H1 (cell line): Measurements from ENCODE around the gene RANBP17. TPM values are rescaled to one million over a fixed set of nuclear protein-coding genes. Genes with fewer than 3 reads are reported as not detected.
"Not testable (repeated sequence)": the region's sequence is repeated elsewhere in the genome, so short reads cannot be mapped to it uniquely, and the experiment has no call there.

Source experiments
- CTCF ChIA-PET: fragments of 300-600 bp; sonication (Branson Sonifier 250); formaldehyde crosslinking; loops from one replicate; lab custom pipeline; 2021; ENCODE audit not compliant: partially characterized antibody; lab: Charles Lee
- POLR2A ChIA-PET: fragments of 300-600 bp; sonication (Branson Sonifier 250); formaldehyde crosslinking; loops from one replicate; lab custom pipeline; 2021; ENCODE audit warnings: inconsistent platforms; ENCODE audit not compliant: partially characterized antibody; lab: Charles Lee
- DNase-seq, 2 experiments: peaks; one replicate each; pipeline versions ENCODE4 v3.0.0 to v3.0.0-alpha.2; 2010 to 2022; ENCODE audit warnings: low spot score in 2 of 2, low read depth in 1 of 2, mixed read lengths in 1 of 2
- FAIRE-seq: peaks from 2 replicates; lab custom pipeline; 2011; peaks lifted over from hg19 to GRCh38; lab: Jason Lieb, UNC
- H2AFZ ChIP-seq: 2 replicates; pipeline ENCODE4 v1.8.1; 2012; ENCODE audit warnings: low read length, inconsistent platforms
- H2AK5ac ChIP-seq: 2 replicates; pipeline ENCODE4 v1.6.1; 2013; ENCODE audit warnings: low read depth, low read length
- H2BK120ac ChIP-seq: replicated peaks from 2 replicates; pipeline ENCODE3; 2013; ENCODE audit warnings: low read depth, low read length, inconsistent platforms
- H2BK12ac ChIP-seq: 2 replicates; pipeline ENCODE4 v1.6.1; 2013; ENCODE audit warnings: low read depth, low read length
- H2BK15ac ChIP-seq: 2 replicates; pipeline ENCODE4 v1.6.1; 2013; ENCODE audit warnings: low read length
- H2BK20ac ChIP-seq: 2 replicates; pipeline ENCODE4 v1.6.1; 2013; ENCODE audit warnings: low read length
- H2BK5ac ChIP-seq: 2 replicates; pipeline ENCODE4 v1.6.1; 2013; ENCODE audit warnings: low read depth, low read length
- H3K14ac ChIP-seq: 2 replicates; pipeline ENCODE4 v1.6.1; 2013; ENCODE audit warnings: inconsistent platforms; ENCODE audit not compliant: insufficient read length
- H3K18ac ChIP-seq: 2 replicates; pipeline ENCODE4 v1.6.1; 2013; ENCODE audit warnings: low read length; ENCODE audit errors: extremely low read depth
- H3K23ac ChIP-seq: 2 replicates; pipeline ENCODE4 v1.6.1; 2013; ENCODE audit warnings: inconsistent platforms; ENCODE audit not compliant: insufficient read length
- H3K23me2 ChIP-seq: 2 replicates; pipeline ENCODE4 v1.6.1; 2013; ENCODE audit warnings: low read depth, low read length
- H3K27ac ChIP-seq: 2 replicates; pipeline ENCODE4 v1.6.1; 2011; ENCODE audit warnings: low read depth, low read length, inconsistent platforms
- H3K27me3 ChIP-seq, 4 experiments: replicated peaks in 1 of 4; 1 replicate in 1 of 4; 2 replicates in 3 of 4; pipeline versions ENCODE4 v1.6.1 to v1.8.1; 2011 to 2013; ENCODE audit warnings: low read length in 3 of 4, mild to moderate bottlenecking in 3 of 4, inconsistent platforms in 2 of 4, mixed read lengths in 2 of 4, moderate library complexity in 1 of 4; ENCODE audit not compliant: control insufficient read depth in 3 of 4, insufficient read depth in 3 of 4; ENCODE audit errors: extremely low read depth in 1 of 4
- H3K36me3 ChIP-seq, 4 experiments: 2 replicates each; pipeline versions ENCODE4 v1.6.1 to v1.8.1; 2011 to 2013; ENCODE audit warnings: mild to moderate bottlenecking in 4 of 4, low read length in 3 of 4, moderate library complexity in 2 of 4, control low read depth in 1 of 4, inconsistent platforms in 1 of 4; ENCODE audit not compliant: insufficient read depth in 4 of 4, control insufficient read depth in 2 of 4
- H3K4ac ChIP-seq: replicated peaks from 2 replicates; pipeline ENCODE3; 2013; ENCODE audit warnings: low read length, low read depth, mixed read lengths, inconsistent platforms; ENCODE audit not compliant: insufficient read length
- H3K4me1 ChIP-seq, 4 experiments: replicated peaks in 1 of 4; 1 replicate in 1 of 4; 2 replicates in 3 of 4; pipeline versions ENCODE4 v1.6.1 to v1.8.1; 2011 to 2013; ENCODE audit warnings: low read length in 3 of 4, inconsistent platforms in 2 of 4, mixed read lengths in 1 of 4; ENCODE audit not compliant: insufficient read depth in 4 of 4, control insufficient read depth in 3 of 4
- H3K4me2 ChIP-seq, 2 experiments: 2 replicates each; pipeline versions ENCODE4 v1.6.1 to v1.8.1; 2011 to 2013; ENCODE audit warnings: low read depth in 2 of 2, low read length in 2 of 2, control low read depth in 1 of 2, inconsistent platforms in 1 of 2, mild to moderate bottlenecking in 1 of 2; ENCODE audit not compliant: insufficient read depth in 1 of 2
- H3K4me3 ChIP-seq, 4 experiments: fragments of 200-600, 300-600 bp in 1 of 4; sonication (generic), shearing (Covaris generic), sonication (Bioruptor Twin) in 1 of 4; 2 replicates each; pipeline versions ENCODE4 v1.5.1 to v1.8.1; 2011 to 2016; ENCODE audit warnings: low read length in 4 of 4, low read depth in 3 of 4, control low read depth in 2 of 4, inconsistent platforms in 2 of 4, mild to moderate bottlenecking in 2 of 4, mixed read lengths in 1 of 4, moderate library complexity in 1 of 4; ENCODE audit not compliant: insufficient read depth in 2 of 4; ENCODE audit errors: extremely low read depth in 1 of 4
- H3K56ac ChIP-seq: replicated peaks from 2 replicates; pipeline ENCODE3; 2013; ENCODE audit warnings: low read depth, mild to moderate bottlenecking, mixed read lengths, low read length, inconsistent platforms; ENCODE audit not compliant: insufficient read length
- H3K79me1 ChIP-seq: 2 replicates; pipeline ENCODE4 v1.6.1; 2013; ENCODE audit warnings: low read depth, low read length, control low read depth
- H3K79me2 ChIP-seq, 2 experiments: 2 replicates each; pipeline versions ENCODE4 v1.6.1 to v1.8.1; 2012 to 2013; ENCODE audit warnings: low read length in 2 of 2, mild to moderate bottlenecking in 2 of 2, inconsistent platforms in 1 of 2; ENCODE audit not compliant: insufficient read depth in 2 of 2, control insufficient read depth in 1 of 2
- H3K9ac ChIP-seq, 4 experiments: replicated peaks in 1 of 4; 1 replicate in 1 of 4; 2 replicates in 3 of 4; pipeline versions ENCODE4 v1.6.1 to v1.8.1; 2011 to 2013; ENCODE audit warnings: low read depth in 3 of 4, low read length in 3 of 4, control low read depth in 2 of 4, mild to moderate bottlenecking in 2 of 4, moderate library complexity in 2 of 4, inconsistent platforms in 1 of 4; ENCODE audit errors: extremely low read depth in 1 of 4
- H3K9me3 ChIP-seq, 2 experiments: 2 replicates each; pipeline versions ENCODE4 v1.6.1 to v1.8.1; 2012 to 2013; ENCODE audit warnings: mild to moderate bottlenecking in 2 of 2, moderate library complexity in 2 of 2, control low read depth in 1 of 2, inconsistent platforms in 1 of 2, low read depth in 1 of 2, low read length in 1 of 2, mixed read lengths in 1 of 2; ENCODE audit not compliant: insufficient read depth in 2 of 2
- H4K20me1 ChIP-seq, 2 experiments: replicated peaks in 1 of 2; 2 replicates each; pipeline versions ENCODE3 to v1.8.1; 2011 to 2013; ENCODE audit warnings: inconsistent platforms in 2 of 2, low read length in 2 of 2, mild to moderate bottlenecking in 1 of 2; ENCODE audit not compliant: insufficient read depth in 2 of 2, control insufficient read depth in 1 of 2
- H4K5ac ChIP-seq: 2 replicates; pipeline ENCODE4 v1.6.1; 2013; ENCODE audit warnings: low read length, low read depth, mixed read lengths, inconsistent platforms; ENCODE audit not compliant: insufficient read length
- H4K8ac ChIP-seq: 2 replicates; pipeline ENCODE4 v1.8.0; 2013; ENCODE audit warnings: mild to moderate bottlenecking, moderate library complexity, low read length, inconsistent platforms; ENCODE audit not compliant: insufficient read depth; ENCODE audit errors: extremely low read depth
- H4K91ac ChIP-seq: replicated peaks from 2 replicates; pipeline ENCODE3; 2013; ENCODE audit warnings: low read length, mixed read lengths, inconsistent platforms; ENCODE audit not compliant: insufficient read length
- WGBS, 2 experiments: shearing (Covaris generic) in 1 of 2; methylation state at CpG; one replicate each; pipeline versions ENCODE4 v1.1.6 to v1.1.7; 2013 to 2015; ENCODE audit warnings: low lambda C conversion rate in 2 of 2, mixed read lengths in 2 of 2, inconsistent platforms in 1 of 2, low coverage in 1 of 2, missing lambda C conversion rate in 1 of 2; ENCODE audit not compliant: insufficient replicate concordance in 2 of 2, insufficient coverage in 1 of 2, insufficient read length in 1 of 2; ENCODE audit errors: extremely low coverage in 1 of 2, missing lambda C conversion rate in 1 of 2; 5-methylcytosine and 5-hydroxymethylcytosine counted together
- polyA plus RNA-seq, 7 experiments: library from polyadenylated mRNA; depleted of rRNA in 3 of 7; stranded (reverse) in 5 of 7; unstranded in 2 of 7; fragments of >200 nt in 5 of 7; fragments of 200-250 nt in 2 of 7; gene quantifications; 1 replicate in 5 of 7; 2 replicates in 1 of 7; 4 replicates in 1 of 7; pipeline versions ENCODE4 v1.2.1 to v1.2.3, GENCODE V29; 2011 to 2013; ENCODE audit warnings: missing spikeins in 2 of 7, mixed read lengths in 2 of 7
- total RNA-seq: library from RNA; stranded (reverse); fragmentation: NEBNext Ultra II Directional; extraction: Animal tissue kit (Norgen Biotek cat#: 25700); gene quantifications from 2 replicates; pipeline ENCODE4 v1.2.1, GENCODE V29; 2021

RANBP17 gene
- total and polyA plus RNA-seq, 2 of the 8 experiments (the other 6 are each of a cell fraction or from before 2014, with no cell fraction given): 8.6 to 21.3 TPM

DNA sequence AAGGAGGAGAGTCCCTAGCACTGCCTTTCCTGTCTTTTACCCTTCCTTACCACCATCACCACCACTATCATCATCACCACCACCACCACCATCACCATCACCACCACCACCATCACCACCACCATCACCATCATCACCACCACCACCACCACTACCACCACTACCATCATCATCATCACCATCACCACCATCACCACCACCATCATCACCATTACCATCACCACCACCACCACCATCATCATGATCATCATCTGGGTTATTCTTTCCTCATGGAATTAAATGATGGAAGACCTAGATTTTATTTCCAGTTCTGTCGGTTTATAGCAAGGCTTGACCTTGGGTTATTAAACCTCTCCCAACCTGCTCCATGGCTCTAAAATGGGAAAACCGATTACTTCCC is 27.8 kb upstream of the RANBP17 start:
- H3K23me2 ChIP-seq, H2AFZ ChIP-seq, H4K5ac ChIP-seq, H4K8ac ChIP-seq, H2BK5ac ChIP-seq, H3K4ac ChIP-seq, H2BK20ac ChIP-seq, H2BK15ac ChIP-seq, H3K4me3 ChIP-seq, POLR2A ChIA-PET, H3K79me1 ChIP-seq, H4K20me1 ChIP-seq, H3K9me3 ChIP-seq, H2BK12ac ChIP-seq, H3K36me3 ChIP-seq, H4K91ac ChIP-seq, H3K18ac ChIP-seq, DNase-seq, H3K4me1 ChIP-seq, H3K23ac ChIP-seq, H2BK120ac ChIP-seq, H3K79me2 ChIP-seq, H3K9ac ChIP-seq, H3K14ac ChIP-seq, H3K27me3 ChIP-seq, FAIRE-seq, H3K27ac ChIP-seq, H2AK5ac ChIP-seq, H3K4me2 ChIP-seq: not testable (repeated sequence)
- peak overlapping the region; percentile 98 for H3K56ac ChIP-seq
- CTCF ChIA-PET: interaction anchor here (0.7 to 1.5 kb wide), 2 partner anchors 16 to 43 kb away, joined by 3 read pairs; no protein-coding TSS in a partner anchor
- WGBS, 2 experiments: 92% methylated on average over 2 of the region's 2 CpGs; no CpG with 5 or more reads in 1 of the 2 experiments
